CD8-positive, alpha-beta memory T cell (primary cell): ENCODE measurements around the gene RHEB. TPM values are rescaled to one million over a fixed set of nuclear protein-coding genes. Genes with fewer than 3 reads are reported as not detected.

Source experiments
- CTCF ChIA-PET: fragments of 350-600 bp; sonication (Branson Sonifier 250); formaldehyde crosslinking; loops from one replicate; lab custom pipeline; 2021; ENCODE audit warnings: antibody characterized with exemption; lab: Charles Lee
- POLR2A ChIA-PET: fragments of 350-600 bp; sonication (Branson Sonifier 250); formaldehyde crosslinking; loops from one replicate; lab custom pipeline; 2021; ENCODE audit warnings: antibody characterized with exemption; lab: Charles Lee
- DNase-seq, 5 donors: peaks; one replicate each; pipeline versions ENCODE4 v3.0.0 to v3.0.0-alpha.2; 2020 to 2022; ENCODE audit warnings: mixed read lengths in 1 of 5
- H3K27ac ChIP-seq: one replicate; pipeline ENCODE4 v1.7.0; 2013; ENCODE audit warnings: low read depth, mild to moderate bottlenecking, low read length, moderate library complexity
- H3K27me3 ChIP-seq: 2 replicates; pipeline ENCODE4 v1.7.0; 2013; ENCODE audit warnings: low read length, mild to moderate bottlenecking; ENCODE audit not compliant: insufficient read depth, poor library complexity, severe bottlenecking
- H3K36me3 ChIP-seq: 2 replicates; pipeline ENCODE4 v1.7.0; 2013; ENCODE audit warnings: mild to moderate bottlenecking, low read length, moderate library complexity; ENCODE audit not compliant: insufficient read depth
- H3K4me1 ChIP-seq: 2 replicates; pipeline ENCODE4 v1.7.0; 2013; ENCODE audit warnings: mild to moderate bottlenecking, low read length, moderate library complexity; ENCODE audit not compliant: insufficient read depth
- H3K4me3 ChIP-seq: 2 replicates; pipeline ENCODE4 v1.7.0; 2013; ENCODE audit warnings: mild to moderate bottlenecking, low read length
- H3K9me3 ChIP-seq: 2 replicates; pipeline ENCODE4 v1.7.0; 2013; ENCODE audit warnings: mild to moderate bottlenecking, low read length
- H3K27ac Mint-ChIP-seq, 8 donors: one replicate each; pipeline ENCODE4 v1.8.0; 2020 to 2021; ENCODE audit warnings: mixed read lengths in 8 of 8, mild to moderate bottlenecking in 6 of 8, inconsistent platforms in 3 of 8, moderate library complexity in 3 of 8
- H3K27me3 Mint-ChIP-seq, 2 donors: one replicate each; pipeline ENCODE4 v1.8.0; 2020 to 2021; ENCODE audit warnings: mixed read lengths in 2 of 2, mild to moderate bottlenecking in 1 of 2, moderate library complexity in 1 of 2
- H3K36me3 Mint-ChIP-seq, 3 donors: one replicate each; pipeline ENCODE4 v1.8.0; 2020 to 2021; ENCODE audit warnings: mixed read lengths in 3 of 3, inconsistent platforms in 1 of 3, mild to moderate bottlenecking in 1 of 3
- H3K4me1 Mint-ChIP-seq, 3 donors: one replicate each; pipeline ENCODE4 v1.8.0; 2020 to 2021; ENCODE audit warnings: mixed read lengths in 3 of 3, inconsistent platforms in 1 of 3, mild to moderate bottlenecking in 1 of 3
- H3K4me3 Mint-ChIP-seq, 7 donors: one replicate each; pipeline ENCODE4 v1.8.0; 2020 to 2021; ENCODE audit warnings: mixed read lengths in 7 of 7, mild to moderate bottlenecking in 6 of 7, moderate library complexity in 4 of 7, inconsistent platforms in 2 of 7
- H3K9me3 Mint-ChIP-seq, 5 donors: one replicate each; pipeline ENCODE4 v1.8.0; 2020 to 2022; ENCODE audit warnings: mixed read lengths in 5 of 5, mild to moderate bottlenecking in 3 of 5, moderate library complexity in 2 of 5, inconsistent platforms in 1 of 5
- polyA plus RNA-seq: library from polyadenylated mRNA; unstranded; fragments of 300-500 nt; fragmentation: Illumina TruSeq; gene quantifications from one replicate; pipeline ENCODE4 v1.2.3, GENCODE V29; 2021
- total RNA-seq, 2 experiments: library from RNA; stranded (reverse); gene quantifications; one replicate each; pipeline ENCODE4 v1.2.3, GENCODE V29; 2021

RHEB gene
- total RNA-seq (10 to 100 TPM; 53.6 to 54.9 TPM), polyA plus RNA-seq (72.2 TPM)

GRCh38 chr7:151519765-151520418 is at the start of gene RHEB:
Gene RHEB (minus strand): TSS chr7:151519895. CDS start chr7:151519511, 384 bp downstream.
- Histone ChIP-seq H3K9me3 (no peaks in the 10 kb centered on the region), H3K27ac (peak within 1 kb of the TSS; percentile 80), H3K36me3 (no peaks in the 10 kb centered on the region), H3K4me3 (peak within 1 kb of the TSS; percentile 62), H3K27me3 (no peaks in the 10 kb centered on the region), H3K4me1 (peaks cover 39% of the 10 kb centered on the region)
- ChIA-PET CTCF (interaction anchor here (1.3 to 2.1 kb wide), 5 partner anchors 21 to 239 kb away, joined by 3 to 8 read pairs (median 3); no protein-coding TSS in a partner anchor), POLR2A (interaction anchor here (0.9 to 1.6 kb wide), 8 partner anchors 18 to 1682 kb away, joined by 3 to 9 read pairs (median 5); partner anchors contain the start of genes ABCF2, NUB1, PRKAG2 and ZNF862)
- peak within 1 kb of the TSS; percentile 96 to 99 (median 98) for H3K27ac Mint-ChIP-seq
- H3K4me1 Mint-ChIP-seq = peaks cover 36 to 48% (median 45%) of the 10 kb centered on the region in 3 donors
- peaks cover 0 to 11% (median 0%) of the 10 kb centered on the region in 3 donors for H3K36me3 Mint-ChIP-seq
- H3K4me3 Mint-ChIP-seq = peak within 1 kb of the TSS; percentile 92 to 97 (median 96)
- H3K27me3 Mint-ChIP-seq = peaks cover 0 to 4% of the 10 kb centered on the region in 2 donors
- DNase-seq = peak; percentile 97 to 99 (median 98)
- H3K9me3 Mint-ChIP-seq = peaks cover 0 to 2% (median 0%) of the 10 kb centered on the region in 5 donors

GRCh38 chr7:151566897-151567320 is 47.2 kb upstream of the RHEB start:
- CTCF ChIA-PET = no interaction called here

GRCh38 chr7:151565541-151565940 is 45.8 kb upstream of the RHEB start:
- Histone ChIP-seq H3K27me3 (no peaks in the 10 kb centered on the region), H3K9me3 (no peaks in the 10 kb centered on the region), H3K4me3 (no peak overlapping the region), H3K4me1 (no peaks in the 10 kb centered on the region), H3K27ac (no peak overlapping the region), H3K36me3 (peaks cover 20% of the 10 kb centered on the region)
- Mint-ChIP-seq H3K9me3 (no peaks in the 10 kb centered on the region), H3K36me3 (peaks cover 8 to 62% (median 19%) of the 10 kb centered on the region in 3 donors), H3K27ac (no peak overlapping the region), H3K4me1 (peaks cover 0 to 2% (median 0%) of the 10 kb centered on the region in 3 donors), H3K4me3 (no peak overlapping the region), H3K27me3 (no peaks in the 10 kb centered on the region)
- POLR2A ChIA-PET = no interaction called here
- DNase-seq = no peak
- CTCF ChIA-PET = no interaction called here

More at GRCh38 chr7:151566897-151567320, 47.2 kb upstream of the RHEB start:
- no peaks in the 10 kb centered on the region for H3K9me3 ChIP-seq
- no peak overlapping the region for H3K4me3 ChIP-seq
- DNase-seq = no peak
- H3K4me1 ChIP-seq = no peaks in the 10 kb centered on the region
- POLR2A ChIA-PET = no interaction called here
- no peak overlapping the region for H3K4me3 Mint-ChIP-seq
- H3K27me3 ChIP-seq = no peaks in the 10 kb centered on the region
- no peaks in the 10 kb centered on the region for H3K9me3 Mint-ChIP-seq
- peak overlapping the region in 2 of 8 donors; percentile 26 to 35 for H3K27ac Mint-ChIP-seq
- H3K27ac ChIP-seq = no peak overlapping the region
- H3K36me3 ChIP-seq = peaks cover 20% of the 10 kb centered on the region
- peaks cover 8 to 57% (median 16%) of the 10 kb centered on the region in 3 donors for H3K36me3 Mint-ChIP-seq
- no peaks in the 10 kb centered on the region for H3K4me1 Mint-ChIP-seq
- H3K27me3 Mint-ChIP-seq = no peaks in the 10 kb centered on the region

- no peak for DNase-seq
- CTCF ChIA-PET = no interaction called here
- Histone ChIP-seq H3K27me3 (no peaks in the 10 kb centered on the region), H3K36me3 (peaks cover 22% of the 10 kb centered on the region), H3K4me1 (no peaks in the 10 kb centered on the region), H3K4me3 (no peak overlapping the region), H3K27ac (no peak overlapping the region), H3K9me3 (no peaks in the 10 kb centered on the region)
- peak overlapping the region in 3 of 7 donors; percentile 0 to 53 (median 32) for H3K4me3 Mint-ChIP-seq
- peak overlapping the region in 5 of 8 donors; percentile 5 to 76 (median 40) for H3K27ac Mint-ChIP-seq
- no peaks in the 10 kb centered on the region for H3K27me3 Mint-ChIP-seq
- no peaks in the 10 kb centered on the region for H3K9me3 Mint-ChIP-seq
- peaks cover 3 to 75% (median 19%) of the 10 kb centered on the region in 3 donors for H3K36me3 Mint-ChIP-seq
- POLR2A ChIA-PET = no interaction called here
- peaks cover 4 to 12% (median 4%) of the 10 kb centered on the region in 3 donors for H3K4me1 Mint-ChIP-seq
Measured at GRCh38 chr7:151560243-151560642, 40.5 kb upstream of the RHEB start.

- Histone ChIP-seq H3K27ac (no peak overlapping the region), H3K36me3 (peaks cover 19% of the 10 kb centered on the region), H3K4me1 (no peaks in the 10 kb centered on the region), H3K27me3 (no peaks in the 10 kb centered on the region), H3K9me3 (no peaks in the 10 kb centered on the region), H3K4me3 (no peak overlapping the region)
- no peak for DNase-seq
- Mint-ChIP-seq H3K36me3 (peaks cover 3 to 75% (median 19%) of the 10 kb centered on the region in 3 donors), H3K27ac (peak overlapping the region in 7 of 8 donors; percentile 23 to 76 (median 63)), H3K9me3 (no peaks in the 10 kb centered on the region), H3K27me3 (no peaks in the 10 kb centered on the region), H3K4me1 (peaks cover 4 to 12% (median 4%) of the 10 kb centered on the region in 3 donors), H3K4me3 (peak overlapping the region in 1 of 7 donors; percentile 53)
- ChIA-PET CTCF (no interaction called here), POLR2A (no interaction called here)
Measured at GRCh38 chr7:151559557-151560183, 40.0 kb upstream of the RHEB start.

- Histone ChIP-seq H3K4me3 (no peak overlapping the region), H3K9me3 (no peaks in the 10 kb centered on the region), H3K27ac (no peak overlapping the region), H3K4me1 (no peaks in the 10 kb centered on the region), H3K27me3 (no peaks in the 10 kb centered on the region), H3K36me3 (peaks cover 9% of the 10 kb centered on the region)
- no peak for DNase-seq
- Mint-ChIP-seq H3K27ac (no peak overlapping the region), H3K9me3 (no peaks in the 10 kb centered on the region), H3K36me3 (peaks cover 3 to 64% (median 18%) of the 10 kb centered on the region in 3 donors), H3K4me1 (peaks cover 4 to 12% (median 4%) of the 10 kb centered on the region in 3 donors), H3K4me3 (no peak overlapping the region), H3K27me3 (no peaks in the 10 kb centered on the region)
- ChIA-PET CTCF (no interaction called here), POLR2A (no interaction called here)
Measured at GRCh38 chr7:151558575-151558974, 38.9 kb upstream of the RHEB start.

- H3K27ac ChIP-seq = no peak overlapping the region
- H3K27ac Mint-ChIP-seq = peak overlapping the region in 1 of 8 donors; percentile 19
- CTCF ChIA-PET = interaction anchor here (1.1 kb wide), 1 partner anchor 37 kb away, joined by 3 read pairs; the partner anchor contains the start of gene RHEB
Measured at GRCh38 chr7:151556592-151556991, 36.9 kb upstream of the RHEB start.

More at GRCh38 chr7:151556592-151556991, 36.9 kb upstream of the RHEB start:
- Histone ChIP-seq H3K4me1 (no peaks in the 10 kb centered on the region), H3K9me3 (no peaks in the 10 kb centered on the region), H3K4me3 (no peak overlapping the region), H3K36me3 (peaks cover 6% of the 10 kb centered on the region), H3K27me3 (no peaks in the 10 kb centered on the region)
- no peak overlapping the region for H3K4me3 Mint-ChIP-seq
- no peaks in the 10 kb centered on the region for H3K27me3 Mint-ChIP-seq
- H3K36me3 Mint-ChIP-seq = peaks cover 0 to 53% (median 12%) of the 10 kb centered on the region in 3 donors
- peaks cover 4 to 17% (median 7%) of the 10 kb centered on the region in 3 donors for H3K4me1 Mint-ChIP-seq
- DNase-seq = no peak
- POLR2A ChIA-PET = no interaction called here
- H3K9me3 Mint-ChIP-seq = no peaks in the 10 kb centered on the region
